ENCODE results near the gene PARD3B. TPM values are rescaled to one million over a fixed set of nuclear protein-coding genes. Genes with fewer than 3 reads are reported as not detected.

Gene PARD3B
- total and polyA plus RNA-seq, 12 donors: 0.46 to 12.4 (median 8.3) TPM

DNA sequence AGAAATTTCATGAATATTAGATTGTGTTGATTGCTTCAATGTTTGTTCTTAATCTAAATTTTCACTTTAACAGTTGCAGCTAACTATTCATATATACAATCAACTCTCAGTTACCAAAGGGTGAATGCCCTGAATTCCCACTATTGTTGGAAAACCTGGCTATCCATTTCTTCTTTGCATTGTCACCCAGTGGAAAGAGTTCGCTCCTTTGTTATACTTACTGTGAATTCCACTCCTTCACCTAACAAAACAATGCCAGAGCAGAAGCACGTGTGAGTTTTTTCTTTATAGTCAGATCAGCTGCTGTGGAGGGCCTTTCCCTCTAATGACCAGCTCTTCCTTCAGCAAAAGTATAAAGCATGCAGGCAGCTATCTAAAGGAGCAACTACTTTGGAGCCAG lies 727.9 kb downstream of the PARD3B start:
- intact Hi-C loops (cut with DNase I): no loop called here
- Histone ChIP-seq H3K36me3 (no peaks in the 10 kb centered on the region), H3K4me1 (no peaks in the 10 kb centered on the region), H3K9me3 (no peaks in the 10 kb centered on the region), H3K4me3 (no peak overlapping the region), H3K27me3 (no peaks in the 10 kb centered on the region), H3K27ac (no peak overlapping the region)
- TF ChIP-seq CTCF (IDR thresholded peaks at IDR 0.05): no peak
- WGBS, 2 donors: 70 to 77% methylated on average over 2 of the region's 2 CpGs
- ATAC-seq (no peak), DNase-seq (no peak)

GRCh38 chr2:205273627-205274026 lies 728.4 kb downstream of the PARD3B start:
- WGBS, 2 donors: 97 to 100% methylated on average over 3 of the region's 3 CpGs
- no peak for ATAC-seq
- Histone ChIP-seq H3K27ac (no peak overlapping the region), H3K4me3 (no peak overlapping the region), H3K36me3 (no peaks in the 10 kb centered on the region), H3K9me3 (no peaks in the 10 kb centered on the region), H3K27me3 (no peaks in the 10 kb centered on the region), H3K4me1 (no peaks in the 10 kb centered on the region)
- intact Hi-C loops (cut with DNase I): no loop called here
- no peak for DNase-seq
- TF ChIP-seq CTCF (IDR thresholded peaks at IDR 0.05): no peak

GRCh38 chr2:205274801-205275200 lies 729.5 kb downstream of the PARD3B start:
- no peaks in the 10 kb centered on the region for H3K9me3 ChIP-seq
- no peak for ATAC-seq
- H3K27ac ChIP-seq: no peak overlapping the region
- intact Hi-C loops (cut with DNase I): no loop called here
- no peak overlapping the region for H3K4me3 ChIP-seq
- H3K27me3 ChIP-seq: no peaks in the 10 kb centered on the region
- no peak for TF ChIP-seq CTCF (IDR thresholded peaks at IDR 0.05)
- 49 to 61% methylated on average over 3 of the region's 3 CpGs for WGBS, 2 donors
- H3K4me1 ChIP-seq: no peaks in the 10 kb centered on the region
- DNase-seq: no peak
- no peaks in the 10 kb centered on the region for H3K36me3 ChIP-seq

GRCh38 chr2:205276116-205276777 lies 731.0 kb downstream of the PARD3B start:
- WGBS, 2 donors: 87 to 90% methylated on average over 11 of the region's 11 CpGs
- no peak overlapping the region for H3K4me3 ChIP-seq
- no peaks in the 10 kb centered on the region for H3K9me3 ChIP-seq
- no peaks in the 10 kb centered on the region for H3K27me3 ChIP-seq
- no peaks in the 10 kb centered on the region for H3K36me3 ChIP-seq
- intact Hi-C loops (cut with DNase I): no loop called here
- ATAC-seq: no peak
- no peak for DNase-seq
- TF ChIP-seq CTCF (IDR thresholded peaks at IDR 0.05): no peak
- H3K27ac ChIP-seq: no peak overlapping the region
- H3K4me1 ChIP-seq: no peaks in the 10 kb centered on the region

Data from heart right ventricle (tissue), 16 donors.